Heart right ventricle (tissue), 16 donors: ENCODE results near the gene WAPL. TPM values are rescaled to one million over a fixed set of nuclear protein-coding genes. Genes with fewer than 3 reads are reported as not detected.

Experiments used
- ATAC-seq, 8 donors: fragments of 200-7000 bp; cut with Tn5 transposase; one replicate each; pipeline ENCODE4 v1.9.1; 2020; ENCODE audit warnings: mild to moderate bottlenecking in 8 of 8, moderate library complexity in 8 of 8, moderate number of reproducible peaks in 1 of 8
- DNase-seq, 2 donors: peaks; one replicate each; pipeline ENCODE4 v3.0.0-alpha.2; 2020
- H3K27ac ChIP-seq, 10 donors: fragments of 200-600 bp; sonication (generic) in 2 of 10; one replicate each; pipeline versions ENCODE4 v1.5.0 to v1.8.0; 2020 to 2022; ENCODE audit warnings: mild to moderate bottlenecking in 3 of 10
- H3K27me3 ChIP-seq, 7 donors: fragments of 200-600 bp; one replicate each; pipeline ENCODE4 v1.8.0; 2021 to 2022; ENCODE audit warnings: mild to moderate bottlenecking in 2 of 7
- H3K36me3 ChIP-seq, 9 donors: fragments of 200-600 bp; sonication (generic) in 1 of 9; one replicate each; pipeline versions ENCODE4 v1.5.0 to v1.8.0; 2020 to 2022; ENCODE audit warnings: mild to moderate bottlenecking in 2 of 9
- H3K4me1 ChIP-seq, 9 donors: fragments of 200-600 bp; sonication (generic) in 1 of 9; one replicate each; pipeline versions ENCODE4 v1.5.0 to v1.8.0; 2020 to 2022; ENCODE audit warnings: mild to moderate bottlenecking in 4 of 9
- H3K4me3 ChIP-seq, 10 donors: fragments of 200-600 bp; sonication (generic) in 2 of 10; one replicate each; pipeline versions ENCODE4 v1.5.0 to v1.8.0; 2020 to 2022; ENCODE audit warnings: mild to moderate bottlenecking in 7 of 10, moderate library complexity in 2 of 10
- H3K9me3 ChIP-seq, 11 donors: fragments of 200-600 bp in 10 of 11; sonication (generic) in 2 of 11; one replicate each; pipeline versions ENCODE4 v1.5.0 to v1.8.0; 2013 to 2022; ENCODE audit warnings: mild to moderate bottlenecking in 2 of 11, control low read depth in 1 of 11, moderate library complexity in 1 of 11
- CTCF ChIP-seq, 9 donors: fragments of 200-600 bp; sonication (generic) in 2 of 9; IDR thresholded peaks; one replicate each; pipeline versions ENCODE4 v1.5.0 to v1.8.0; 2021 to 2022; ENCODE audit warnings: antibody characterized with exemption in 9 of 9, mild to moderate bottlenecking in 5 of 9, moderate library complexity in 1 of 9
- WGBS, 2 donors: extraction: QIAGEN DNeasy Blood & Tissue Kit; methylation state at CpG; one replicate each; pipeline ENCODE4 v1.1.7; 2013; ENCODE audit warnings: inconsistent platforms in 1 of 2; 5-methylcytosine and 5-hydroxymethylcytosine counted together
- intact Hi-C, 10 donors: fragments of 100-400 bp; cut with DNase I; formaldehyde crosslinking; loops; one replicate each; pipeline versions ENCODE4 v1.11.1 to v1.14.2; 2022
- polyA plus RNA-seq, 2 donors: library from polyadenylated mRNA; stranded (reverse); fragments of 200-250 nt; gene quantifications; one replicate each; pipeline ENCODE4 v1.2.3, GENCODE V29; 2013
- total RNA-seq, 10 donors: library from RNA; stranded (reverse); fragmentation: NEBNext Ultra II Directional in 3 of 10; extraction: Animal tissue kit (Norgen Biotek cat#: 25700) in 3 of 10; gene quantifications; one replicate each; pipeline versions ENCODE4 v1.2.1 to v1.2.4, GENCODE V29; 2021 to 2023
- donor health status: Arrhythmogenic right ventricular cardiomyopathy.
- donor health status: ischemic (EF 13 %, LVEDD 7.1; RV severe dilation, severe dysfunction).
- donor health status: healthy with polysubstance abuse.
- donor health status: DM: no; HTN: yes; CAD: no.
- donor health status: DM: no; HTN: no; CAD: no.
- donor health status: ischemic (EF 25% LVEDD 6.9; RV normal size, moderate dysfunction).
- donor health status: ischemic (EF 25% LVEDD 5.7; RV mildly dilated, moderate dysfunction).
- donor health status: healthy.
- donor health status: DM: yes; HTN: yes; CAD: no.
- donor health status: Ischemic cardiomyopathy.
- donor health status: ischemic (EF 35%, LVEDD 5.7; RV mildly dilated, moderate dysfunction).
- donor health status: nonischemic (EF 11% LVEDD 7.7; RV severe dilation, severe dysfunction).
- donor health status: DM: yes; HTN: yes; CAD: no.
- donor health status: PGD.
- donor health status: ischemic (EF 29% LVEDD 5.4; RV normal size, mild dysfunction).
- donor health status: nonischemic (EF 23%, LVEDD 6.1; RV moderate dilation, normal function).

The WAPL gene
- total and polyA plus RNA-seq, 12 donors = 10.0 to 29.5 (median 23.4) TPM

- no peaks in the 10 kb centered on the region for H3K9me3 ChIP-seq
- no peaks in the 10 kb centered on the region for H3K36me3 ChIP-seq
- peaks cover 0 to 11% (median 6%) of the 10 kb centered on the region in 9 donors for H3K4me1 ChIP-seq
- peaks cover 5 to 71% (median 36%) of the 10 kb centered on the region in 7 donors for H3K27me3 ChIP-seq
- DNase-seq = no peak
- H3K4me3 ChIP-seq = no peak overlapping the region
- H3K27ac ChIP-seq = no peak overlapping the region
- intact Hi-C loops = no loop called here
- ATAC-seq = no peak
- 71 to 72% methylated on average over 10 of the region's 10 CpGs for WGBS, 2 donors
- TF ChIP-seq CTCF (IDR thresholded peaks at IDR 0.05) = no peak
Observed at GRCh38 chr10:86393862-86394455, 127.6 kb downstream of the WAPL start.

- Histone ChIP-seq H3K27ac (no peak overlapping the region), H3K27me3 (peaks cover 5 to 74% (median 39%) of the 10 kb centered on the region in 7 donors), H3K9me3 (no peaks in the 10 kb centered on the region), H3K36me3 (no peaks in the 10 kb centered on the region), H3K4me1 (peaks cover 0 to 11% (median 6%) of the 10 kb centered on the region in 9 donors), H3K4me3 (no peak overlapping the region)
- intact Hi-C loops = no loop called here
- DNase-seq (no peak), ATAC-seq (no peak)
- WGBS, 2 donors = 78 to 80% methylated on average over 9 of the region's 9 CpGs
- TF ChIP-seq CTCF (IDR thresholded peaks at IDR 0.05) = no peak
Observed at GRCh38 chr10:86393362-86393761, 128.2 kb downstream of the WAPL start.

- Histone ChIP-seq H3K9me3 (no peaks in the 10 kb centered on the region), H3K4me1 (peaks cover 0 to 11% (median 6%) of the 10 kb centered on the region in 9 donors), H3K4me3 (no peak overlapping the region), H3K36me3 (no peaks in the 10 kb centered on the region), H3K27me3 (peaks cover 5 to 78% (median 46%) of the 10 kb centered on the region in 7 donors), H3K27ac (no peak overlapping the region)
- DNase-seq (no peak), ATAC-seq (no peak)
- 85 to 90% methylated on average over 7 of the region's 7 CpGs for WGBS, 2 donors
- intact Hi-C loops = no loop called here
- TF ChIP-seq CTCF (IDR thresholded peaks at IDR 0.05) = no peak
Observed at GRCh38 chr10:86392723-86393094, 128.9 kb downstream of the WAPL start.

- H3K4me3 ChIP-seq = no peak overlapping the region
- no peaks in the 10 kb centered on the region for H3K36me3 ChIP-seq
- H3K27ac ChIP-seq = no peak overlapping the region
- peaks cover 0 to 11% (median 6%) of the 10 kb centered on the region in 9 donors for H3K4me1 ChIP-seq
- intact Hi-C loops = no loop called here
- TF ChIP-seq CTCF (IDR thresholded peaks at IDR 0.05) = no peak
- H3K27me3 ChIP-seq = peaks cover 5 to 79% (median 51%) of the 10 kb centered on the region in 7 donors
- no peaks in the 10 kb centered on the region for H3K9me3 ChIP-seq
- no peak for DNase-seq
- peak in 1 of 8 donors; percentile 29 for ATAC-seq
- WGBS, 2 donors = 76 to 79% methylated on average over 12 of the region's 12 CpGs
Observed at GRCh38 chr10:86391986-86392722, 129.4 kb downstream of the WAPL start.
